ENCODE results near the gene PRKCZ.

- TF ChIP-seq CTCF (conservative IDR thresholded peaks at IDR 0.05; ENCODE audit: low read depth in 2 of 2) (no peak), REST (IDR thresholded peaks at IDR 0.05; ENCODE audit: unreplicated experiment) (no peak), EZH2 (IDR thresholded peaks at IDR 0.05; ENCODE audit: low read depth, unreplicated experiment) (no peak), EZH2phosphoT487 (IDR thresholded peaks at IDR 0.05; ENCODE audit: unreplicated experiment) (no peak)
- TF ChIP-seq, protein P1, sequence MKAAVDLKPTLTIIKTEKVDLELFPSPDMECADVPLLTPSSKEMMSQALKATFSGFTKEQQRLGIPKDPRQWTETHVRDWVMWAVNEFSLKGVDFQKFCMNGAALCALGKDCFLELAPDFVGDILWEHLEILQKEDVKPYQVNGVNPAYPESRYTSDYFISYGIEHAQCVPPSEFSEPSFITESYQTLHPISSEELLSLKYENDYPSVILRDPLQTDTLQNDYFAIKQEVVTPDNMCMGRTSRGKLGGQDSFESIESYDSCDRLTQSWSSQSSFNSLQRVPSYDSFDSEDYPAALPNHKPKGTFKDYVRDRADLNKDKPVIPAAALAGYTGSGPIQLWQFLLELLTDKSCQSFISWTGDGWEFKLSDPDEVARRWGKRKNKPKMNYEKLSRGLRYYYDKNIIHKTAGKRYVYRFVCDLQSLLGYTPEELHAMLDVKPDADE (IDR thresholded peaks at IDR 0.05) = no peak
Measured at GRCh38 chr1:2232916-2233438, 182.8 kb downstream of the PRKCZ start.
